ENCODE measurements around the gene SARS1. TPM values are rescaled to one million over a fixed set of nuclear protein-coding genes. Genes with fewer than 3 reads are reported as not detected.
A peak's percentile ranks its signal among the peaks of the same experiment; 100 is the strongest.

Gene SARS1
- total and polyA plus RNA-seq, 2 of the 8 experiments (the other 6 are each of a cell fraction or from before 2014, with no cell fraction given): 83.1 to 146 TPM

DNA sequence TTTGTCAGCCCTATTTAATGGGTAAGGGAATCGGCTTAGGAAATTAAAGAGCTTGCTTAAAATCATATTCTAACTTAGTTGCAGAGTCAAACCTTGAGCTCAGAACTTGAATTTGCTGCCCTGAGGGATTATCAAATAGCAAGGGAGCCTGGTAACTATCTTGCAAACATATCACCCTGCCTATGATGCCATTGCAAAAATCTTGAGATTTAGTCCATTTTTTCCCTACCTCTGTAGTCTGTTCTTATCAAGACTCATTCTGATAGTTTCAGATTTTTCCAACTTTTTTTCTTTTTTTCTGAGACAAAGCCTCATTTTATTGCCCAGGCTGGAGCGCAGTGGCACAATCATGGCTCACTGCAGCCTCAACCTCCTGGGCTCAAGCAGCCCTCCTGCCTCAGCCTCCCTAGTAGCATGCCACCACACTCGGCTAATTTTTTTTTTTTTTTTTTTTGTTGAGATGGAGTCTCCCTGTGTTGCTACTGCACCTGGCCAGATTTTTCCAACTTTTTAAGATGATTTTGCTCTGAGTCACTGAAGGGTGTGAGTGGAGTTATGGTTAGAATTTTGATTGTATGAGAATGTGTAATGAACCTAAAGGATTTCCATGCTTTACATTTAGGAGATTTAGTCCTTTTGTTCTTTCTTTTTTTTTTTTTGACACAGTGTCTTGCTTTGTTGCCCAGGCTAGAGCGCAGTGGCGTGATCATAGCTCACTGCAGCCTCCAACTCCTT, 12.2 kb downstream of the SARS1 start:
- Histone ChIP-seq H3K4me2 (ENCODE audit: insufficient read depth in 1 of 2, low read depth in 2 of 2, low read length in 2 of 2) (peak overlapping the region; percentile 22 to 55; a peak in 2 of 4 replicates), H3K4me3 (ENCODE audit: extremely low read depth in 1 of 4, insufficient read depth in 2 of 4, low read depth in 3 of 4, low read length in 4 of 4) (no peak overlapping the region), H2BK15ac (ENCODE audit: low read length) (no peak overlapping the region), H3K18ac (ENCODE audit: extremely low read depth, low read length) (no peak overlapping the region), H2BK120ac (replicated peaks; ENCODE audit: low read depth, low read length) (no peak overlapping the region), H2BK5ac (ENCODE audit: low read depth, low read length) (no peak overlapping the region), H3K23ac (ENCODE audit: insufficient read length) (no peak overlapping the region), H2BK12ac (ENCODE audit: low read depth, low read length) (no peak overlapping the region), H2AFZ (ENCODE audit: low read length) (no peak overlapping the region), H3K4me1 (replicated peaks in 1 of 4; ENCODE audit: control insufficient read depth in 3 of 4, insufficient read depth in 4 of 4, low read length in 3 of 4) (peaks cover 5 to 28% (median 12%) of the 10 kb centered on the region in 4 experiments), H4K20me1 (replicated peaks in 1 of 2; ENCODE audit: control insufficient read depth in 1 of 2, insufficient read depth in 2 of 2, low read length in 2 of 2) (no peaks in the 10 kb centered on the region), H3K36me3 (ENCODE audit: control insufficient read depth in 2 of 4, insufficient read depth in 4 of 4, low read length in 3 of 4) (peaks cover 0 to 51% (median 0%) of the 10 kb centered on the region in 4 experiments; a peak in 2 of 8 replicates), H4K5ac (ENCODE audit: insufficient read length, low read depth, low read length) (no peak overlapping the region), H3K23me2 (ENCODE audit: low read depth, low read length) (peaks cover 4% of the 10 kb centered on the region; the same call in 1 of the 2 replicates), H3K79me1 (ENCODE audit: low read depth, low read length) (no peaks in the 10 kb centered on the region; the same call in 1 of the 2 replicates), H3K79me2 (ENCODE audit: control insufficient read depth in 1 of 2, insufficient read depth in 2 of 2, low read length in 2 of 2) (peaks cover 0 to 47% of the 10 kb centered on the region in 2 experiments; a peak in 2 of 4 replicates), H3K9me3 (ENCODE audit: insufficient read depth in 2 of 2, low read depth in 1 of 2, low read length in 1 of 2) (no peaks in the 10 kb centered on the region), H2AK5ac (ENCODE audit: low read depth, low read length) (no peak overlapping the region), H4K8ac (ENCODE audit: extremely low read depth, insufficient read depth, low read length) (no peak overlapping the region), H3K4ac (replicated peaks; ENCODE audit: insufficient read length, low read depth, low read length) (no peak overlapping the region), H3K9ac (replicated peaks in 1 of 4; ENCODE audit: extremely low read depth in 1 of 4, low read depth in 3 of 4, low read length in 3 of 4) (no peak overlapping the region), H3K27ac (ENCODE audit: low read depth, low read length) (no peak overlapping the region), H2BK20ac (ENCODE audit: low read length) (no peak overlapping the region), H4K91ac (replicated peaks; ENCODE audit: insufficient read length, low read length) (no peak overlapping the region), H3K14ac (ENCODE audit: insufficient read length) (no peak overlapping the region), H3K27me3 (replicated peaks in 1 of 4; ENCODE audit: control insufficient read depth in 3 of 4, extremely low read depth in 1 of 4, insufficient read depth in 3 of 4, low read length in 3 of 4) (no peaks in the 10 kb centered on the region), H3K56ac (replicated peaks; ENCODE audit: insufficient read length, low read depth, low read length) (no peak overlapping the region)
- POLR2A ChIA-PET (ENCODE audit: partially characterized antibody): interaction anchor here (1.1 to 3.9 kb wide), 4 partner anchors 11 to 22 kb away, joined by 4 to 45 read pairs (median 14); partner anchors contain the start of gene SARS1
- 93% methylated on average over 4 of the region's 5 CpGs; no CpG with 5 or more reads in 1 of the 2 experiments for WGBS, 2 experiments (ENCODE audit: extremely low coverage in 1 of 2, insufficient coverage in 1 of 2, insufficient read length in 1 of 2, insufficient replicate concordance in 2 of 2, low coverage in 1 of 2, low lambda C conversion rate in 2 of 2, missing lambda C conversion rate in 1 of 2)
- DNase-seq (ENCODE audit: low read depth in 1 of 2, low spot score in 2 of 2) (no peak), FAIRE-seq (no peak)
- CTCF ChIA-PET (ENCODE audit: partially characterized antibody): interaction anchor here (0.9 to 3.8 kb wide), 6 partner anchors 14 to 38 kb away, joined by 3 to 29 read pairs (median 5); no protein-coding TSS in a partner anchor
- TF ChIP-seq, protein P1, sequence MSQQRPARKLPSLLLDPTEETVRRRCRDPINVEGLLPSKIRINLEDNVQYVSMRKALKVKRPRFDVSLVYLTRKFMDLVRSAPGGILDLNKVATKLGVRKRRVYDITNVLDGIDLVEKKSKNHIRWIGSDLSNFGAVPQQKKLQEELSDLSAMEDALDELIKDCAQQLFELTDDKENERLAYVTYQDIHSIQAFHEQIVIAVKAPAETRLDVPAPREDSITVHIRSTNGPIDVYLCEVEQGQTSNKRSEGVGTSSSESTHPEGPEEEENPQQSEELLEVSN (IDR thresholded peaks at IDR 0.05): no peak
